Right forelimb (tissue), 1 donor: ENCODE measurements around the gene ALB.

Experiments used
- DNase-seq: peaks from one replicate; pipeline ENCODE4 v3.0.0-alpha.2; 2018

The ALB gene

GRCh38 chr4:73452953-73453700 is 49.0 kb downstream of the ALB start:
- no peak for DNase-seq

GRCh38 chr4:73453701-73454005 is 49.6 kb downstream of the ALB start:
- no peak for DNase-seq

DNA sequence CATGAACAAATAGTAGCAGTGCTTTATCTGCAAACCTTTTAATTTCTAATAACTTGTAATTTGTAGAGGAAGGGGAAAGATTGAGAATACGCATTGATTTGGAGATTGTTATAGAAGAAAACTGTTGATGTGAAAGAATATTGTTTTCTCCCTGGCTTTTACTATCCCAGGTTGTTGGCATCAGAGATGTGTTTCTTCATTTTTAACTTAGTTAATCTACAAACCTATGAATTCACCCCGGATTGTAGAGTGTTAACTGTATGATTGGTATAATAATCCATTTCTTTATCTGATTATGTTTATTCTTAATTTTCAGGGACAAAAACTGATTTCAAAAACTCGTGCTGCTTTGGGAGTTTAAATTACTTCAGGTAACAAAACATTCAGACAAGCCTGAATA is 50.8 kb downstream of the ALB start:
- DNase-seq: no peak

- DNase-seq: no peak
These were observed 52.3 kb downstream of the ALB start for GRCh38 chr4:73456177-73457022.

GRCh38 chr4:73458184-73459047 is 54.3 kb downstream of the ALB start:
- no peak for DNase-seq

GRCh38 chr4:73459048-73459421 is 54.9 kb downstream of the ALB start:
- DNase-seq: no peak

GRCh38 chr4:73460913-73461522 is 56.9 kb downstream of the ALB start:
- DNase-seq: no peak

DNA sequence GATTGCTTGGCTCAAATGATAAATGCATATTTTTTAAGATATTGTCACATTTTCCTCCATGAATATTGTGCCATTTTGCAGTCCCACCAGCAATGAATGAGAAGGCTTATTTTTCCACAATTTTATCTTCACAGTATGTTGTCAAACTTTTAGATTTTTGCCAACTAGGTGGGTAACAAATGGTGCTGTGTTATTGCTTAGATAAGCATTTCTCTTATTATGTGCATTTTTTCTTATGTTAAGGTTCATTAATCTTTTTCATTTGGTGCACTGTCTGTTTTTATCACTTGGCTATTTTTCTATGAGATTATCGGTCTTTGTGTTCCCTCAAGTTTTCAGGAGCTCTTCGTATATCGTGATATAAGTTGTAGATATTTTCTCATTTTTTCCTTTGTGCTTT is 64.1 kb downstream of the ALB start:
- no peak for DNase-seq

GRCh38 chr4:73470728-73471127 is 66.6 kb downstream of the ALB start:
- no peak for DNase-seq
